DMS153 treated with DMSO at 0.1 percent for 48 hours (cell line): ENCODE results near the gene DEFB116.
"Not testable (repeated sequence)": the region's sequence is repeated elsewhere in the genome, so short reads cannot be mapped to it uniquely, and the experiment has no call there.

Experiments
- DNase-seq: peaks from one replicate; lab custom pipeline; 2025; ENCODE audit not compliant: unreplicated experiment; lab: John Stamatoyannopoulos, UW

The DEFB116 gene, protein sequence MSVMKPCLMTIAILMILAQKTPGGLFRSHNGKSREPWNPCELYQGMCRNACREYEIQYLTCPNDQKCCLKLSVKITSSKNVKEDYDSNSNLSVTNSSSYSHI

DNA sequence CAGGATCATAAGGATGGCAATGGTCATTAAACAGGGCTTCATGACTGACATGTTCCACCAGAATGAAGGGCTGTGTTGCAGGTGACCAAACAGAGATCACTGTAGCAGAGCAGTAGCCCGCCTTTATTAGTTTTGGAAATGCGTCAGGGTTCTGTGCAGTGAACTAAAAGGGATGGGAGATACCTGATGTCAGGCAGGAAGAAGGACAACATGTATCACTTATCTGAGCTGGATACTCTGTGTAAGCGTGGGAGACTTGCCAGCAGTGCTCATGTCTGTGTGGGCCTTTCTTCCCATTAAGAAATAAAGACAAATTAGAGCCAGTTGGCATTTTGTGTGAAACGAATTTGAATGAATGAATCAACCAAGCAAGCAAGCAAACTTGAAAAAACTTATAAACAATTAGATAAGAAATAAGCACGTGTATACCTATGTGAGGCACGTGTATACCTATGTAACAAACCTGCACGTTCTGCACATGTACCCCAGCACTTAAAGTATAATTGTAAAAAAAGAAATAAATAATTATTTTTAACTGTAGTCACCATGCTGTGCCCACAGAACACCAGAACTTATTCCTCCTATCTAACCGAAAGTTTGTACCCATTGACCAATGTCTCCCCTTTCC, at the start of gene DEFB116:
Gene DEFB116 (minus strand): TSS at position 51 of the 628 bp plus-strand sequence. CDS start 0 bp downstream, at position 51.
- no peak for DNase-seq

DNA sequence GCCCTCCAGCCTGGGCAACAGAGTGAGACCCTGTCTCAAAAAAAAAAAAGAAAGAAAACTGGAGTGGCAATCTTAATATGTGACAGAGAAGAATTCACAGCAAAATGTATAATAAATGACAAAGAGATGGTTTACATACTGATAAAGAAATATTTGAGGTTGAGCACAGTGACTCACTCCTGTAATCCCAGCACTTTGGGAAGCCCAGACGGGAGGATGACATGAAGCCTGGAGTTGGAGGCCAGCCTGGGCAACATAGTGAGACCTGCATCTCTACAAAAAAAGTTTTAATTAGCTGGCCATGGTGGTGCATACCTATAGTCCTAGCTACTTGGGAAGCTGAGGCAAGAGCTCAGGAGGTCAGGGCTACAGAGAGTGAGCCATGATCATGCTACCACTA, 47.6 kb upstream of the DEFB116 start:
- no peak for DNase-seq

DNA sequence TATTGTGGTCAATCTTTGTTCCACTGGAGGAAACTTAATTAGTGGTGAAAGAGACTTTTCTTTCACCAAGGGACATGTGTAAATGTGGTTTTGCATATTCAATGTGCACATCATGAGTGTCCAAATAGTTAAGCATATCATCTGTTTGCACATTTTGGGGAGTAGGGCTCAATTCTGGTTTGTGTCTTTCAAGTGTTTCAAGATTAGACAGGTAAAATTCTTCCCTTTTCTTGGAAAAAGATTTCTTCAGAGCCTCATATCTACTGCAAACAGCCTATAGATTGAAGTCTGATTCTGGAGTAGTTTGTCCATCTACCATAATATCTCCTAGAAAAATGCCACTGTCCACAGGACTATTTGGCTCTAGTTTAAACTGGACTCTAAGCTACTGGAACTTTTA, 33.1 kb upstream of the DEFB116 start:
- DNase-seq: no peak

DNA sequence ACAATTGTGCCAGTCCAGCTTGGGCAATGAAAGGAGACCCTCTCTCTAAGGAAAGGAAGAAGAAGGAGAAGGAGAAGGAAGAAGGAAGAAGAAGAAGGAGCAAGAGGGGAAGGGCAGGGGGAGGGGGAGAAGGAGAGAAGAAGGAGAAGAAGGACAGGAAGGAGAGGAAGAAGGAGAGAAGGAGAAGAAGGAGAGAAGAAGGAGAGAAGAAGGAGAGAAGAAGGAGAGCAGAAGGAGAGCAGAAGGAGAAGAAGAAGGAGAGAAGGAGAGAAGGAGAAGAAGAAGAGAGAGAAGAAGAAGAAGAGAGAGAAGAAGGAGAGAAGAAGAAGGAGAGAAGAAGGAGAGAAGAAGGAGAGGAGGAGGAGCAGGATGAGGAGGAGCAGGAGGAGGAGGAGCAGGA, 22.5 kb upstream of the DEFB116 start:
- DNase-seq: no peak

DNA sequence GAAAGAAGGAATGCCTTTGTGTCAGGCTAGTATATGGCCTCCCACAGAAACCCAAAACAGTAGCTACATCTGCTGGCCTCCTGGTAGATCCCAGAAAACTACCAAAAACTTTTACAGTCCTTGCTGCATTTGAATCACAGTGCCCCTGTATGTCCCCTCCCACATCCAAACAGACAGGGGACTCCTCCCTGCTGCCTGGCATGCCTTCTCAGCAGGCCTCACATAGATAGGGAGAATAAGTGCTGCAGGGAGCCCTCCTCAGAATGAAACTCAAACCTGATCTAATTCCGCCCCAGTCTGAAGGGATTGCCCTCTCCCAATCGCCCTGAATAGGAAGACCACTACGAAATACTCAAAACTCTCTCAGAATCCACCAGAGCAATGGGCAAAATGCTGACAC, 14.1 kb upstream of the DEFB116 start:
- DNase-seq: no peak

DNA sequence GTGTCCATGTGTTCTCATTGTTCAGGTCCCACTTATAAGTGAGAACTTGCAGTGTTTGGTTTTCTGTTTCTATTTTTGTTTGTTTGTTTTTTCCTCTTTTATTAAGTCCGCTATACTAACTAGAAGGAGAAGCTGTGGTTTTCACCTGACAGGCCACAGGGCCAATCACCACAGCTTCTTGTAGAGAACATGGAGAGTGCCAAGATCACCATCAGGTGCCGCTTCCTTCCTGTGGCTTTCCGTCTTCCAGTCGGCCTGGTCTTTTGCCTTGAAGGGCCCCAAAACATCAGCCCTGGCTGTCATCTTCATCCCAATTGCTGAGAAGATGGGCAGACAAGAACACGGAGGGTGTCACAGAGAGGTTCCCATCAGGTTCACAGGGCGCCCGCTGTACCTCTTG, 23.4 kb downstream of the DEFB116 start:
- DNase-seq: not testable (repeated sequence)

DNA sequence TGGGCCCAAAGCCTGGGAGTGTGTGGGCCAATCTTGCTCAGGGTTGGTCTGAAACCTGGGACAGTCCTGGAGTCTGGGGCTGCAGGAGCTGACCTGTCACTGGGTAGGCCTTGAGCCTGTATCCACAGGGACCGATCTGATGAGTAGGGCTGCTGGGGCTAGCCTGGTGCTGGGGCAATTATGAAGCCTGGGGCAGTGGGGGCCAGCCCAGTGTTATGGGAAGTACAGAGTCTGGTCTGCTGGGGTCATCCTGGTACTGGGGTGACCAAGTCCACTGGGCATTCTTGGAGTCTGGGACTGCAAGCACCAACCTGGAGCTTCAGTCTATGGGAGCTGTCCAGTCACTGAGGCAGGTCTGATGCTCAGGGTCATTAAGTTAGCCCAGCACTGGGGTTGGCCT, 30.2 kb downstream of the DEFB116 start:
- no peak for DNase-seq

DNA sequence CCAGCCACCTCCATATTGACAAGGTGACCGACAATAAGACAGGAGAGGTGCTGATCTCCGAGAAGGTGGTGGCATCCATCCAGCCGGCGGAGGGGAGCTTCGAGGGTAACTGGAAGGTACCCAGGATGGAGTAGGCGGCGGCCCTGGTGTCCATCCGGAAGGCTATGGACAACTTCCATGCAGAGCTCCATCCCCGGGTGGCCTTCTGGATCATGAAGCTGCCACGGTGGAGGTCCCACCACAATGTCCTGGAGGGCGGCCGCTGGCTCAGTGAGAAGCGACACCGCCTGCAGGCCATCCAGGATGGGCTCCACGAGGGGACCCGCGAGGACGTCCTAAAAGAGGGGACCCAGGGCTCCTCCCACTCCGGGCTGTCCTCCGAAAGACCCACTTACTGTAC, 33.9 kb downstream of the DEFB116 start:
- no peak for DNase-seq

DNA sequence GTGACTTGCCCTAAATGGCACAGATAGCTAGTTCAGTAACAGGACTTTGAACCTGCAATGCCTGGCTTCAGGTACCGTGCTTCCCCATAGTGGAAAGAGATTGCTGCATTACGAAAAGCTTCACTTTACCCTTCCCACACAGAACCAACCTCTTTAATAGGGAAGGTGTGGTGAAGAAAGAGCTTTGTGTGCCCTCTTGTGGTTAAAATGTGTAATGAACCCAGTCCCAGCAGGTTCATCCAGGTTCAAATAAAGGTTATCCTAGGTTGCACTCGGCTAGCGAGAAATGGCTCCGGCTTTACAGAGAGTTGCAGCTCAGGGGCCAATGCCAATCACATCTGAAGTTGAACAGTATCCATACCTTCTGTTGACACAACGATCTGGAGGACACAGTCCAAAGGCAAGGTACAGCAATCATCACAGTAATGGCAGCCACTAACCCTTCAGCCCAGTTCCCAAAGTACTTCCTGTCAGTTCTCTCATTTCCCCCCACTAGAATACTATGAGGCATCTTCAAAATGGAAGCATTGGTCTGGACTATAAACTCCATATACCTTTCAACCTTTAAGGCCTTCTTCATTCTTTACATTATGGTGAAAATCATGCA, 48.0 kb downstream of the DEFB116 start:
- DNase-seq: peak; percentile 13

DNA sequence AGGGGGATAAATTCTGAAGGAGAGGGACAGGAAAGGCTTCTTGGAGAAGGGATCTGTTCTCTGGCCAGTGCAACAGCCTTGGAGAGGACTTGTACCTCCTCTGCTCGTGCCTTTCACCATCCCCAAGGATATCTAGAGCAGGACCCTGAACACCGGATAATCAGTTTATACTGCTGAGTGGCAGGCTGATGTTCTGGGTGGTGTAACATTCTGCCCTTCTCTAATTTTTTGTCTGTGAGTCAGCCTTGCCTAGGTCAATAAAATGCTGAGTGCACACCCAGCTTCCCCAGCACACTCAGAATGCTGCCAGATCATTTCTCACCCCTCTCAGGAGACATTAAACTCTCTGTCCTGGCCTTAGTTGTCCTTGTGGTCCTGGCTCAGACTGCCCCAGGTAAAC, 51.0 kb downstream of the DEFB116 start, which contains the start of gene DEFB115:
Gene DEFB115 (plus strand): TSS at position 301 of the 400 bp plus-strand sequence. CDS start 0 bp downstream, at position 301.
- no peak for DNase-seq

DNA sequence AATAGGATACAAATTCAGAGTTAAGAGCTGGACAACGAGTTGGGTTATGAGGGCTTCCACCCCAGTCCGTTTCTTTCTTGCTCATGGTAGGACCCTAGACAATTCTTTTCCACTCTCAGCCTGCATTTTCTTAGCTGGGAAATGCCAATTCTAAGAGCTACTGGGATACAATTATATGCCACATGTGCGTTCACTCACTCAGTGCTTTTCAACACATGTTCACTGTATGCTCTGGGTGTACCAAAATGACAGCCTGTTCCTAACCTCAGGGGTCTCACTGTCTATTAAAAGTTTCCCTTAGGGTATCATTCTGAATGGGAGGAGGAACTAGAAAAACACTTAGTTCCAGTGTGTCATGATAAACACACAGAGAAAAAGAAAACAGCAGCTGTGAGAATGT, 51.4 kb downstream of the DEFB116 start:
- no peak for DNase-seq
